Measurements from ENCODE around the gene PCSK6.
"Not testable (repeated sequence)": the region's sequence is repeated elsewhere in the genome, so short reads cannot be mapped to it uniquely, and the experiment has no call there.

PCSK6 gene

DNA sequence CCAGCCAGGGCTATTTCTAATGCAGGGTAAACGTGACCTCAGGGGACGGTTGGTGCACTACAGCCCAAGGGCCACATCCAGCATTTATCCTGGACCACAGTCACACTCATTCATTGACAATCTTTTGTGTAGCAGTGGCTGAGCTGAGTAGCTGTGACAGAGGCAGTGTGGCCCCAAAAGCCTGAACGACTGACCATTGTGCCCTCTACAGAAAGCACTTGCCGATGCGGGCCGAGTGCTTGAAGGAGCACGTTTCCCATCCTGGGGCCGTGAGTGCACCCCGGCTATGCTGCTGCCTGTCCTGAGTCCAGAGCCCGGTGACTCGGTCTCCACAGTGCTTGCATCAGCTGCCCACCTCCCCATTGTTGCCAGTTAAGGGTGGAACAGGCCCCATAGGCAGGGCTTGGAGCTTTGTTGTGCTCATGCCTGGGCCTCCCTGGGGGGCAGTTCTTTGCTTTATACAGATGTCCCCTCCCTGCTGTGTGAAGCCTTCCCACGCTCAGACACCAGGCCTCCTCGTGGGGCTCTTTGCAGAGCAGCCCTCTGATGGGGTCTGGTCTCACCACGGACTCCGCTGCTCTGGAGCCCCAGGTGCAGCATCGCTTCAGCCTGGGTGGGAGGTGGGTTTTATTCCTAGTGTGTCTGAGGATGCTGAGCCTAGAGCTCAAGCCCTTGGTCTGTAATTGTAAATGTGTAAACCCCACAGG, 181.5 kb downstream of the PCSK6 start:
- no peak for DNase-seq (ENCODE audit: low spot score)

DNA sequence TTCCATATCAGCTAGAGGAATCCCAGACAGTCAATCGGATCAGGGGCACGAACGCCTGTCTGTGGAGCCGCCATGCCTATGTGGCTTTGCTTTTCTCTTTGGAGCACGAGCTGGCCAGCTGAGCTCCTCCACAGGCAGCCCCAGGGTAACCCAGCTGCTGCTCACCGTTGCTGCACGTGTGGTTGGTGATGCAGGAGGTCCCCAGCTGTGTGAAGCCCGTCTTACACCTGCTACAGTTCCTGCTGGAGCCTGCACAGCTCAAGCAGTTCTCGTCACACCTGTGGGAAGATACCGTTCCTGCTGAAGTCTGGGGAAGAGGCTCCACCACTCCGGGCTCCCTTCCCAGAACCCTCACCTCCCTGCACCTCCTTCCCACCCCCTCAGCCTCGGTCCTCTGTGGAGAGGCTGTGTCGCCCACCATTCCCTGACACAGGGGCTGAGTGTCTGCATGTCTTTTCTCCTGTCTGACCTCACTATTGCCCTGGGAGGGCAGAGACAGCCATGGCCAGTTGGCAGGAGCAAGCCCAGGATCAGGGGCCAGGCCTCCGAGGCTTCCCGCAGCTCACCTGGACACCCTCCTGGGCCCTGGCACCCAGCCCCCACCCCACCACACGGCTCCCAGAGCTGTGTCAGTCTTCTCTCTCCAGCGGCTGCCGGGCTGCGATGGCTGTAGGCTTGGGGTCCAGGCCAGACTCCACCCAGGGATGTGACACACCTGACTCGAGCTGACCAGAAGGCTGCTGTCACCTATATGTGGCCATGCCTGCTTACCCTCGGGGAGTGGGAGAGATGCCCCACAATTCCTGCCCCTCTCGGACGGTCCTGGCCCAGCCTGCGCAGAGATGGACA, 182.2 kb downstream of the PCSK6 start:
- DNase-seq (ENCODE audit: low spot score): no peak

DNA sequence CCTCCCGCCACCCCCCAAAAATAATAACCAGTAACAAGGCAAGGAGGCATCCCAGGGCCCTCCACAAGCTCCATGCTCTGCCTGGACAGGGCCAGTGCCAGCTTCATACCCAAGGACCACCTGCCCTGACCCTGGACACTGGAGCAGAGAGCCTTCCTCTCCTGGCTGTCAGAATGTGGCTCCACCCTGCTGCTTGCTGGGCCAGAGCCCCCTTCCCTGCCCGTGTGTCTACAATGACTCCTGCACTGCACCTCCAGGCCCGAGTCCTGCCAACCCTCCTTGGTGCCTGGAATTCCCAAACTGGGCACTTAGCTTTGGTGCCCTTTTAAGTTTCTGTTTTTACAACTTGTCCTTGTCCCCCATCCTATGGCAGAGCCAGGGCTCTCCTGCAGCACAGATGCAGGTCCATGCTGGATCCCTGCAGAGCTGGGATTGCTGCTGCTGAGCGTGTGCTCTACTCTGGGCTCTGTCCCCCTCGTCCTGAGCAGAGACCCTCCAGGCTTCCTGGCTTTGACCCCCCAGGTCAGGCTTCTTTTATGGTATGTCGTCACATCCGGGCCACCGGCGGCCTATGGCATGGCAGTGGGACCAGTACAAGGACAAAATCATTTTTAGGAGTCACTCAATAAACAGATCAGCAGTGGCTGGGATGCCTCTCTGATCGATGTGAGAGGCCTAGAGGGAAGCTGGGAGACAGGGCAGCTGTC, 183.0 kb downstream of the PCSK6 start:
- no peak for DNase-seq (ENCODE audit: low spot score)

DNA sequence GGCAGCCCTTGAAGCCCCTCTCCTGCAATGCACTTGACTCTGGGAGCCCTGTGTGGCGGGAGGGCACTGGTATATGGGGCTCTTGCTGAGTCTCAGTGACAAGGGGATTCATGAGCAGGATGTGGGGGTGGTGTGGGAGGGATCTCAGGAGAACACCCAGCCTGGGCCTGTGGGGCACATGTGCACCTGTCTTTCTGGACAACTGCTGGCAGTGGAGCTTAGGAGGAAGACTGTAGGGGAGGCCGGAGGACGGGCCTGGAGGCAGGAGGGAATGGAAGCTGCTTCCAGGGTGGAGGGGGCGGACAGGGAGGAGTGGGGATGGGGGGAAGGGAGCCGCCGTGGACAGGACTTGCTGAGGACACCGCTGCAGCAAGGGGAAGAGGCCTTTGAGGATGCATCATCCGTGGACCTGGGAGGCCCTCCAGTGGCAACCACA, 183.7 kb downstream of the PCSK6 start:
- no peak for DNase-seq (ENCODE audit: low spot score)

DNA sequence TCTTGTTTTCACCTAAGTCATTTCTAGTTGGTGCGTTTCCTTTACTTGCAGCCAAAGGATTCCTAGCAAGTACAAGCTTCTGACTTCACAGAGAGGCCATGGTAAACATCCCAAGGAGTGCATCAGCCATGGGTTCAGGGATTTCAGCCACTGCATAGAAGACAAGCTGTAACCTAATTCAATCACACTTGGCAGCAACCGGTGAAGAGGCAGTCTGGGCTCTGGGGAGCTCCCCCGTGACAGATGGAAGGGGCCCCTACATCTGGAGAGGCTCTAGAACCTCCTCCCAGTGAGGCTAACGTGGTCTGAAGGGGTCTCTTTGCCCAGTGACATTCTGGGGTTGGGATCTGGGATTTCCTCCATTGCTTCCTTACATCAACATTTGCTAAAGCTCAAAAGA, 186.1 kb downstream of the PCSK6 start:
- no peak for DNase-seq (ENCODE audit: low spot score)

DNA sequence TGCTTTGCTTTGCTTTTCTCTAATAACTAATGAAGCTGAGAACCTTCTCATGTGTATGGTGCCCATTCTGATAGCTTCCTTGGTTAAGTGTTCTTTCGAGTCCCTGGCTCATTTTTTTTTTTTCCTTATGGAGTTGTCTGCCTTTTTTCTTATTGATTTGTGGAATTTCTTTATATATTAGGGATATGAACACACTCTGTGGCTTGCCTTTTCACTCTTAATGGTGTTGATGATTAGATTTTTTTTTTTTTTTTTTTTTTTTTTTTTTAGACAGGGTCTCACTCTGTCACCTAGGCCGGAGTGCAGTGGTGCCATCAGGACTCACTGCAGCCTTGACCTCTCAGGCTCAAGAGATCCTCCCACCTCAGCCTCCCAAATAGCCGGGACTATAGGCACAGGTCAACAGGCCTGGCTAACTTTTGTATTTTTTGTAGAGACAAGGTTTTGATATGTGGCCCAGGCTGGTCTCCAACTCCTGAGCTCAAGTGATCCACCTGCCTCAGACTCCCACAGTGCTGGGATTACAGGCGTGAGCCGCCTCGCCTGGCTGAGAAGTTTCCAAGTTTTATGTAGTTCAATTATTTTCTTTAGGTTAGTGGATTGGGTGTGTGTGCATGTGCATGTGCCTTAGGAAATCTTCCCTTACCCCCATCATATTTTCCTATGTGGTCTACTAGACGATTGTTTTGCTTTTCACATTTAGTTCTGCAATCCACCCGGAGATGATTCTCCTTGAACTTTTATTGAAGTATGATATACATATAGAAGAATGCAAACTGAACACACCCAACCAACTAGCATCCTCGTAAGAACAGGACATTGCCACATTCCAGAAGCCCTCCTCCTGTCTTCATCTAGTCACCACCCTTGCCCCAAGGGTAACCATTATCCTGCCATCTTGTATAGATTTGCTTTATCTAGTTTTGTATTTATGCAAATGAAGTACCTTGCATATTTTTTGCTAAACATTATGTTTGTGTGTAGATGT, 192.8 kb downstream of the PCSK6 start:
- no peak for DNase-seq (ENCODE audit: low spot score)

DNA sequence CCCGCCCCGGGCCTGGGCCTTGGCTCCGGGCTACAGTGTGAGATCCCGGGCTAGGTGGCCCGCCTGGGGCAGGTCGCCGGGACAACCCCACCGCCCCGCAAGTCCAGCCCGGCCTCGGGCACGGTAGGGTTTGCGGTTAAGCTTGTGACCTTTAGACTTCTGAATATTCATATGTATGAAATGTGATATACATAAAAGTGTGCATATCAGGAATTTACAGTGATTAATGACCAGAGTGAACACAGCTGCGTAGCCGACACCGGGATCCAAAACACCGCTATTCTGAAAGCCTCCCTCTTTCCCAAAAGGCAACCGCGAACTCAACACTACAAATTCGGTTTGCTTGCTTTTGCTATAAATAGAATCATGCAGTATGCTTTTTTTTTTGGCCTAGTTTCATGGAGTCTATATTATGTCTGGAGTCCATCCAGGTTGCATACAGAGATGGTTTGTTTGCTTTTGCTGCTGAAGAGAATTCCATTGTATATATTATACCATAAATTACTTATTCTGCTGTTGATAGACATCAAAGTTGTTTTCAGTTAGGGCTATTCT, 193.8 kb downstream of the PCSK6 start:
- no peak for DNase-seq (ENCODE audit: low spot score)

DNA sequence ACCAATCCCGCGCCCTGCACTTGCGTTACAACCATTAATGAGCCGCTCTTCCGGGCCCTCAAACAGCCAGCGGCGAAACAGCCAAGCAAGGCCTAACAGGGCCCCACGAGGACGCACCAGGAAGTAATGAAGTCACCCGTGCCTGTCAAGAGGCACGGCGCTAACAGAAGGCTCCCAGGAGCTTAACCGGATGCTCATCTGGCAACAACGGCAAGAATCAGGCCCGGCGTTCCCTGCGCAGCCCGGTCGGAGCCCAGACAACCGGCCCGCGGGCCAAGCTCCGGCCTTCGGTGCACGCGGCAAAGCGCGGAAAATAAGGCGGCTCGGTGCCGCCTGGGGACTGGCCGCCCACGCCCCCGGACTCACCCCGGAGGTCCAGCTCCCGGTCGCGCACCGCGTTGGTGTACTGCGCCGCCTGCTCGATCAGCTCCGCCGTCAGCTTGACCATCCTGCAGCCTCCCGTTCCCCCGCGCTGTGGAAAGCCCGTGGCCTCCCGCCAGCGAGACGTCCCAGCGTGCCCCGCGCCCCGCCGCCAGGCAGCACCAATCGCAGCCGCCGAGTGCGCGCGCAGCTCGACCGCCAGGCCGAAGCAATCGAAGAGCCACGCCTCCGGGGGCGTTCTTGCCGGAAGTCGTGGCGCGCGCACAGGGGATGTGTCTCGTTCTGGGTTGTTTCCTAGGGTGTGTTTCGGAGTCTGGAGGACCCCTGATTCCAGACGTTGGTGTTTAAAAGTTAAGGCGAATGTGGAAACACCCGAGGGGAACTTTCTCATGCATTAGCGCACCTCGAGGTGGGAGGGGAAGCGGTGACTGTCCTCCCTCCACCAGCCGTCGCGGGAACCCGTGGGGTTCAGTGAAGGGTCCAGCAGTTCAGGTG, 194.5 kb downstream of the PCSK6 start, which contains the start of gene SNRPA1:
TSS of gene SNRPA1 (minus strand) at position 518 of the 876 bp plus-strand sequence. CDS start at position 448, 70 bp downstream.
- peak; percentile 99 for DNase-seq (ENCODE audit: low spot score)

DNA sequence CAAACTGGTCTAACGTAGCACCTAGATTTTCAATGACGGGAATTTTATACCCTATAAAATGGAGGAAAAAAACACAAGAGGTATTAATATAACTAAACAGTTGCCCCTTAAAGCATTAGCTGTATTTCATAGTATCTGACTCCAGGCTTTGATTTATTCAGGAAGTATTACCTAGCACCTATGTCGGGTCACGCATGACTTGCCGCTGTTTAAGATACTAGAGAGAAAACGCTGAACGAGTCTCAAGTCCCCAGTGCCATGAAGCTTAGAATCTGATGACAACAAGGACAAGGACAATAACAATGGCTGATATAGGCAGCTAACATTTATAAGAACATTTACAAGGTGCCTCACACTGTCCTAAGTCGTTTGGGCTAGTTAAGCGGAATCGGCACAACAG, 196.4 kb downstream of the PCSK6 start:
- DNase-seq (ENCODE audit: low spot score): no peak

DNA sequence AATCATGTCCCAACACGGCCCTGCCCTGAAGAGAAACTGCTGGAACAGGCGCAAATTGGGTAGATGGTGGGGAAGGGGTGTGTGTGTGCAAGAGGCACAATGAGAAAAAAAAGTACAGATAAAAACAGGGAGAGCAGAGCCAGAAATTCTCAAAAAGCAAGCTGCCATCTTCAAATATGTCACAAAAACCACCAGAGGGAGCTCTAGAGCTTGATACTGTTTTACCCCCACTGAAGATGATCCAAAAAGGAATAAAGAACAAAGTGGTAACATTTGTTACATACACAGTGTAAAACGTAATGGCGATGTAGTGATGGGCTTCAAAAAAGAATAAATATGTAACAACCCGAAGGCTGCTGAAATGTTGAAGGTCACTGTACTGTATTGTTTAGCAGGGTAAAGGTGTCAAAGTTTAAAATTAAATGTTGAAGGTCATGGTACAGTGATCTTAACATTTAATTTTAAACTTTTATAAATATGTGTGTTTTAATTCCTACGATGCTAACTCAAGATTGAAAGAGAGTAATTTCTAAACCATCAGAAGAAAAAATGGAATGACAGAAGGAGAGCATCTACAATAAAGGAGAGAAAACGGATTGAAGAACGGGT, 200.5 kb downstream of the PCSK6 start:
- DNase-seq (ENCODE audit: low spot score): peak; percentile 61

DNA sequence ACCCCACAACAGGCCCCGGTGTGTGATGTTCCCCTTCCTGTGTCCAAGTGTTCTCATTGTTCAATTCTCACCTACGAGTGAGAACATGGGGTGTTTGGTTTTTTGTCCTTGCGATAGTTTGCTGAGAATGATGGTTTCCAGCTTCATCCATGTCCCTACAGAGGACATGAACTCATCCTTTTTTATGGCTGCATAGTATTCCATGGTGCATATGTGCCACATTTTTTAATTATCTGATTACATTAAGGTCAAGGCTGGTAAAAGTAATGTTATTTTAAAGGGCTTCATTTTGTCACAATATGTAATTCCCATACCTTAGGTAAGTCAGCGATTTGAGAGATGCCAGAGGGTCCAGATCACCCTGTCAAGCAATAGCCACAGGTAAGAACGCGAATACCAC, 202.2 kb downstream of the PCSK6 start:
- DNase-seq (ENCODE audit: low spot score): not testable (repeated sequence)

DNA sequence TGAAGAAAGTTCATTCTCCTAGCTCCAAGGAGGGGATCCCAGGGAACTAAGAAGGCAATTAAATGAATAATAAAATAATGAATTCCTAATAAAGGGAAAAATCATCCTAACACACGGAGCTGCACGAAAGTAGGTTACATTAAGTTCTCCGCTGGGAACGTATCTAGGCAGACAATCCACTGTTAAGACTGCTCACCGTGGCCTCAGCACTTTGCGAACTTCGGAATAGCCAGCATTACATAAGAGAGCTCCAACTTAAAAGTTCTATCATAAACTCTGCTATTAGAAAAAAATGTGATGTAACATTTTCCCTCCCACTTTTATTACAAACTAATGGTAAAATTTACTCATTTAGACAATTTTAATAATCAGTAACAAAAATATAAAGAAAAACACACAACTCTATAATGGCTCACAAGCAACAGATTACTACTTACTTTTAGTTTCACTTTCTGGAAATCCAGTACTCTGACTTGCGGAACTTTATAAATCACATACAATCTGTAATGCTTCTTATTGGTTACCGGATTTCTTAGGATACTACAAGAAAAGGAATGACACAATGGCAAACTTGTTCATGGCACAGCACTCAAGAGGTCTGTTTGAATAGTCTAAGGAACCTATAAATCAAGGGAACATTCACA, 202.9 kb downstream of the PCSK6 start:
- DNase-seq (ENCODE audit: low spot score): no peak

DNA sequence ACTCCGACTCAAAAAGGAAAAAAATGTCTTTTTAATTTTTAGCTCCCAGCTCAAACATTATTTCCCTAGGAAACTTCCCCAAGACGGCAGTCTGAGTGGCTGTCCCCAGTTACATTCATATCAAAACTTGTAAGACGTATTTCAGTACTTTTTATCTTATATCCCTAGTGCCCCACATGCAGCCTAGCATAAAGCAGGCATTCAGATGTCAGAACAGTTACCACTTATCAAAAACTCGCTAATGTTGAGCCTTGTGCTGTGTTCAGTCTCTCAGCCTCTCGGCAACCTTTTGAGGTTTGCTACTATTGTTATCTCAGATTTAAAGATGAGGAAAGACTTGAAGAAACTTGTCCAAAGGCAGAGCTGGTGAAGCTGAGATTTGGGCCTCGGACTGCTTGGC, 205.6 kb downstream of the PCSK6 start:
- no peak for DNase-seq (ENCODE audit: low spot score)

DNA sequence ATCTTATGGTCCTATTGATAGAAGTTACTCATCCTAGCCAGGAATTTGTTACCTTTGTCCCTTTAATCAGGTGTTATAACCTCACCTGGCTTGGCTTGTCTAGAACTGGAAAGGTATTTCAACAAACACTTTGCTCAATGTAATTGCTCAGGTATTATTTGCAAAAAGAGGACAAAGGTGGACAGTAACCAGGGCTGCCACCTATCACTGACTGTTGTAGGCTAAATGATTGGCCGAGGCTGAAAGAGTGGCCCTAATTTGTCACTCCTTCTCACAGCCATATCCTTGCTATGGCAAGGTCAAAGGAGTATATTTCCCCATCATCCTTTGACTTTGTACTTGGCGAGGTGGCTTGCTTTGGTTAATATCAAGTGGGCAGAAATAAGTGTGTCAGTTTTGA, 209.5 kb downstream of the PCSK6 start:
- no peak for DNase-seq (ENCODE audit: low spot score)

DNA sequence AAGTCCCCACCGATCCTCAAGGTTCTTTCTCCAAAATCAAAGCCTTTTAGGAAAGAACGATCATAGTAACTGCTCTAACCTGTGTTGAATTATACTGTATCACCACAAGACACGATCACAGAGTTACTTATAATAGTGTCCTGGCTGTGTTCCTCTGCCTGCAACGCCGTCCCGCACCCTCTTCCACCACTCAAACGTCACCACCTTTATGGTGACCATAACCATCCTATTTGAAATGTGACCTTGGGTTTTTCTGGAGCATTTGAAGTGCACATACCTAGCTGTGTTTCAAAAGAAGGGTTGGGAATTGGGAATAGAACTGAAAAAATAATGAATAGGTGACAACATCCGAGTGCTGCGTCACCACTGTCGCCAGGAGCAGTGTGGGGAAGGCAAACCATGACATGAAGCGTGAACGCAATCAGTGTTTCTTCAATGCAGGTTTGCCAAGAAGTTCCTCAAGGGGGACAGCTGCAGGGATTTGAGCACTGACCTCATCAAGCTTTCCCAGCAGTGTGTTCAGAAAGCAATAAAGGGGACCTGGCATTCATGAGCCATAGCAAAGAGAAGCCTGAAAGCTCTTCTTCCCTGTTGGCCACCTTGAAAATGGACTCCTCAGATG, 211.5 kb downstream of the PCSK6 start:
- DNase-seq (ENCODE audit: low spot score): no peak

DNA sequence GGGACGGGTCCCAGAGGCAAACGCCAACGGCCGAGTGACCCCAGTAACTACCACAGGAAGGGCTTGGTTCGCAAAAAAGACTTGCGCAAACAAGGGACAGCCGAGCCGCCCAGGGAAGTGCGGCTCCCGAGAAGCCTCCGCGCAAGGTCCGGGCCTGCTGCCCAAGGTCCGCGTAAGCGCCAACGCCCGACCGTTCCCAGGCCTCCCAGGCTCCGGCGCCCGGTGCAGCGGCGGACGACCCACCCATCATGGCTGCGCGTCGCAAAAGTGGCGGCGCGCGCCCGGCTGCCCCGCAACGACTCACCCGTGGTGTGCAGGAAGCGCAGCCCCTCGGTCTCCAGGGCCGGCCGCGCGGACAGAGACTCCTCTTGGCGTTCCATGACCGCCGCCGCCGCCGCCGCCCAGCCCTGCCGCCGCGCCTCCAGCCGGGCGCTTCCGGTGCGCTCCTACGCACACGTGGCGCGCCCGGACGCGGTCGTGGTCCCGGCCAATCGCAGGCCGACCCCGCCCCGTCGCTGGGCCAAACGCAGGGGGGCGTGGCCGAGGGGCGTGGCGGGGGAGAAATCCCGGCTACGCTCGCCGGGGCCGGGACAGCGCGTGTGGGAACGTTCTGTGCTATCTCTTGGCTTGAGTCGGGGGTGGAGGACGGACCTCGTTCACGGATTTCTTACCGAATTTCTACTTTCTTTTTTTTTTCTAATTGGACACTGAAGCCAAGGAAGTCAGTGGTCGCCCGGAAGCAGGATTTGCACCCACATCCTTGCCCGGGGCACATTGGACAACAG, 212.3 kb downstream of the PCSK6 start, which contains the start of gene SELENOS:
TSS of gene SELENOS (minus strand) at position 448 of the 785 bp plus-strand sequence. CDS start at position 380, 68 bp downstream.
- peak; percentile 95 for DNase-seq (ENCODE audit: low spot score)

DNA sequence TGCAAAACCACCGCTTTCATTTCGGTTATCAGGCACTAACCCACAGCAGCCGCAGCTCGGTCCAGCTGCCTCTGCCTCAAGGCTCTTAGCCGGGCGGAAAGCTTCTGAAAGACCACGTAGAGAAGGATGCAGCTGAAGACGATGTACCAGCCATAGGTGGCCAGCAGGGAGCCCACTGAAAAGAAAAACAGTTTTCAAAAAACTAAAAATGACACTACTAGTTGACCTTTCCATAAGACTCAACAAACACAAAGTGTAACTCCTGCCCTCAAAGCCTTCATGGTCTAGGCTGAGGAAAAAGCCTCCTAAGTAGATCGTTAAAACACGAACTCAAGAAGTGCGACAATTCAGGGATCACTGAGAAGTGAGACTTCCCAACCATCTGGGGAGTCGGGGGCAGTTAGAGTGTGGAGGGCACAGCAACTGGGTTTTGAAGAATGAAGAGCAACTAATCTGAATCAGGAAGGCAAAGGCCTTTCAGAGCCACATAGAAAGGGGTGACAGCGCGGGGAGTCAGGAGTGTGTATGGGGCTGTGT, 212.9 kb downstream of the PCSK6 start:
- DNase-seq (ENCODE audit: low spot score): no peak

All from AG08395 (cell line).